H1 (cell line): ENCODE results near the gene KHDC4. TPM values are rescaled to one million over a fixed set of nuclear protein-coding genes. Genes with fewer than 3 reads are reported as not detected.

Experiments
- KDM4A ChIP-seq: IDR thresholded peaks from one replicate; pipeline ENCODE4 v1.7.1; 2012; ENCODE audit warnings: low read depth, mild to moderate bottlenecking, moderate library complexity, low read length, inconsistent platforms; ENCODE audit not compliant: severe bottlenecking
- NRF1 ChIP-seq: IDR thresholded peaks from 2 replicates; pipeline ENCODE4 v1.6.1; 2011; ENCODE audit warnings: mild to moderate bottlenecking, low read depth, low read length, improper control_type of control experiment
- polyA plus RNA-seq, 7 experiments: library from polyadenylated mRNA; depleted of rRNA in 3 of 7; stranded (reverse) in 5 of 7; unstranded in 2 of 7; fragments of >200 nt in 5 of 7; fragments of 200-250 nt in 2 of 7; gene quantifications; 1 replicate in 5 of 7; 2 replicates in 1 of 7; 4 replicates in 1 of 7; pipeline versions ENCODE4 v1.2.1 to v1.2.3, GENCODE V29; 2011 to 2013; ENCODE audit warnings: missing spikeins in 2 of 7, mixed read lengths in 2 of 7
- total RNA-seq: library from RNA; stranded (reverse); fragmentation: NEBNext Ultra II Directional; extraction: Animal tissue kit (Norgen Biotek cat#: 25700); gene quantifications from 2 replicates; pipeline ENCODE4 v1.2.1, GENCODE V29; 2021

KHDC4 gene
- total and polyA plus RNA-seq, 2 of the 8 experiments (the other 6 are each of a cell fraction or from before 2014, with no cell fraction given) = 56.6 to 81.1 TPM

DNA sequence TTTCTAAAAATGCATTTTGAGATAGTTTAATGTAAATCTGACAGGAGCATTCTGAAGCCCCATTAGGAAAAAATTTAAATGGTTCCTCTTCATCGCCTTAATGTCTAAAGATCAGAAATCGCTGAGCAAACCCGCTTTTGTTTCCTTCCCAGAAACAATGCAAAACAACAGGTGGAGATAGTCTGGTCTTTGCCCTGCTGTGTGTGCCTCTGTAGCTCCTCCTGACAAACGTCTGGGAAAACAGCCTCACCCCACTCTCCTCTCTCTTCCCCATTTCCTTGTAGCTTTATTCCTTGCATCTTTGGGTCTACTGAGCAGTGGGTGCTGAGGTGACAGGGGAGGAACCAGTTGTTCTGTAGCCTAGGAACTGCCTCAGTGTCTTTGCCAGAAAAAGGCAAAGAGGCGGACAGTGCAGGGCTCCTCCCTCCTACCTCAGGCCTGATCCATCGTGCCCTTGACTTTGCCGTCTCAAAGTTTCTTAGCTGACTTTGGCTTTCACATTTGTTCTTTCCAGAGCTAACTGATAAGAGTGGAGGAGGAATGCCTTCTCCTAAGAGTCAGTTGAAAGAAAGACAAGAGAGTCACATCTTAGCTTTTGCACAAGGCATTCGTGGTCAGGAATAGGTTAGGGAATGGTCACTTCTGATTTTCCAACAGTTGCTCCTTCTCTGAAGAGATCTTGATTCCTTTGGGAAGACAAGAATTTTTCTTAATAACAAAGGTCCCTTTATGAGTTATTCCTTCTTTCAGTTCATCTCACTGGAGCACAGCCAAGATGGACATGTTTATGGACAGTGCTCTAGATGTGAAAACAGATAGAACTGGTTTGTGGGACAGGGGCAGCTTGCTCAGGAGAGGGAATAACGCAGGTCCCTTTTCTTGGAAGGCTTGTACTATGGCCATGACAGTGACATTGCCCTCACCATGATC, 49.9 kb downstream of the KHDC4 start (continued):
- TF ChIP-seq KDM4A (no peak), NRF1 (no peak)
